Endothelial cell (in vitro differentiated cells): ENCODE data around the gene FGF19. TPM values are rescaled to one million over a fixed set of nuclear protein-coding genes. Genes with fewer than 3 reads are reported as not detected.

Source experiments
- DNase-seq: peaks from one replicate; pipeline ENCODE4 v3.0.0; 2021; ENCODE audit warnings: low spot score
- H3K27ac Mint-ChIP-seq: one replicate; pipeline ENCODE4 v1.8.0; 2021; ENCODE audit warnings: mixed read lengths, inconsistent platforms; ENCODE audit not compliant: unreplicated experiment
- H3K27me3 Mint-ChIP-seq: one replicate; pipeline ENCODE4 v1.8.0; 2021; ENCODE audit warnings: mild to moderate bottlenecking, moderate library complexity, mixed read lengths, inconsistent platforms; ENCODE audit not compliant: unreplicated experiment
- H3K36me3 Mint-ChIP-seq: one replicate; pipeline ENCODE4 v1.8.0; 2021; ENCODE audit warnings: mild to moderate bottlenecking, low read depth, mixed read lengths, inconsistent platforms; ENCODE audit not compliant: unreplicated experiment
- H3K4me1 Mint-ChIP-seq: one replicate; pipeline ENCODE4 v1.8.0; 2021; ENCODE audit warnings: mild to moderate bottlenecking, mixed read lengths, inconsistent platforms; ENCODE audit not compliant: unreplicated experiment
- H3K4me3 Mint-ChIP-seq: one replicate; pipeline ENCODE4 v1.8.0; 2021; ENCODE audit warnings: mild to moderate bottlenecking, mixed read lengths, inconsistent platforms; ENCODE audit not compliant: unreplicated experiment
- H3K9me3 Mint-ChIP-seq: one replicate; pipeline ENCODE4 v1.8.0; 2021; ENCODE audit warnings: mixed read lengths, inconsistent platforms; ENCODE audit not compliant: unreplicated experiment
- CTCF ChIP-seq: fragments of 200-600 bp; sonication (generic); IDR thresholded peaks from one replicate; pipeline ENCODE4 v1.5.0; 2021; ENCODE audit warnings: antibody characterized with exemption; ENCODE audit not compliant: unreplicated experiment
- total RNA-seq: library from RNA; stranded (reverse); fragmentation: NEBNext Ultra II Directional; extraction: Animal tissue kit (Norgen Biotek cat#: 25700); gene quantifications from one replicate; pipeline ENCODE4 v1.2.1, GENCODE V29; 2021; ENCODE audit not compliant: unreplicated experiment

FGF19 gene
- total RNA-seq, 1 donor from 2014 or later, result not detected

DNA sequence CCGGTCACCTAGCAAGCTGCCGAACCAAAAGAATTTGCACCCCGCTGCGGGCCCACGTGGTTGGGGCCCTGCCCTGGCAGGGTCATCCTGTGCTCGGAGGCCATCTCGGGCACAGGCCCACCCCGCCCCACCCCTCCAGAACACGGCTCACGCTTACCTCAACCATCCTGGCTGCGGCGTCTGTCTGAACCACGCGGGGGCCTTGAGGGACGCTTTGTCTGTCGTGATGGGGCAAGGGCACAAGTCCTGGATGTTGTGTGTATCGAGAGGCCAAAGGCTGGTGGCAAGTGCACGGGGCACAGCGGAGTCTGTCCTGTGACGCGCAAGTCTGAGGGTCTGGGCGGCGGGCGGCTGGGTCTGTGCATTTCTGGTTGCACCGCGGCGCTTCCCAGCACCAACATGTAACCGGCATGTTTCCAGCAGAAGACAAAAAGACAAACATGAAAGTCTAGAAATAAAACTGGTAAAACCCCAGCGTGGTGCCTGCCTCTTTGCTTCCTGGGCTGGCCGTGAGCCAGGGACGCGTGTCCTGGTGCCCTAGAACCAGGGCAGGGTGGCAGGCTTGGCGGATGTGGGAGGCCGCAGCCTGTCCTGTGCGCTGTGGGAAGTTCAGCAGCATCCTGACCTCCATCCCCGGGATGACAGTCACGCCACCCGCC lies 49.7 kb downstream of the FGF19 start:
- Mint-ChIP-seq H3K27ac (no peak overlapping the region), H3K9me3 (no peaks in the 10 kb centered on the region), H3K4me1 (peaks cover 10% of the 10 kb centered on the region), H3K4me3 (no peak overlapping the region), H3K27me3 (peaks cover 2% of the 10 kb centered on the region), H3K36me3 (no peaks in the 10 kb centered on the region)
- no peak for DNase-seq
- no peak for TF ChIP-seq CTCF

- DNase-seq, result no peak
- Mint-ChIP-seq H3K27ac (no peak overlapping the region), H3K36me3 (no peaks in the 10 kb centered on the region), H3K4me3 (no peak overlapping the region), H3K27me3 (no peaks in the 10 kb centered on the region), H3K4me1 (peaks cover 10% of the 10 kb centered on the region), H3K9me3 (no peaks in the 10 kb centered on the region)
- no peak for TF ChIP-seq CTCF
Observed at GRCh38 chr11:69653406-69653960, 50.3 kb downstream of the FGF19 start.

DNA sequence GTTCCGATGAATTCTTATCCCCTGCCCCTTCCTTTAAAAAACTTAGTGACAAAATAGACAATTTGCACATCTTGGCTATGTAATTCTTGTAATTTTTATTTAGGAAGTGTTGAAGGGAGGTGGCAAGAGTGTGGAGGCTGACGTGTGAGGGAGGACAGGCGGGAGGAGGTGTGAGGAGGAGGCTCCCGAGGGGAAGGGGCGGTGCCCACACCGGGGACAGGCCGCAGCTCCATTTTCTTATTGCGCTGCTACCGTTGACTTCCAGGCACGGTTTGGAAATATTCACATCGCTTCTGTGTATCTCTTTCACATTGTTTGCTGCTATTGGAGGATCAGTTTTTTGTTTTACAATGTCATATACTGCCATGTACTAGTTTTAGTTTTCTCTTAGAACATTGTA lies 50.8 kb downstream of the FGF19 start:
- Mint-ChIP-seq H3K27me3 (no peaks in the 10 kb centered on the region), H3K4me3 (no peak overlapping the region), H3K9me3 (no peaks in the 10 kb centered on the region), H3K4me1 (peaks cover 10% of the 10 kb centered on the region), H3K36me3 (no peaks in the 10 kb centered on the region), H3K27ac (no peak overlapping the region)
- TF ChIP-seq CTCF, result no peak
- no peak for DNase-seq

GRCh38 chr11:69651834-69652620 lies 51.8 kb downstream of the FGF19 start:
- H3K36me3 Mint-ChIP-seq, result no peaks in the 10 kb centered on the region
- H3K4me3 Mint-ChIP-seq, result no peak overlapping the region
- H3K27ac Mint-ChIP-seq, result no peak overlapping the region
- H3K9me3 Mint-ChIP-seq, result no peaks in the 10 kb centered on the region
- no peak for TF ChIP-seq CTCF
- H3K27me3 Mint-ChIP-seq, result no peaks in the 10 kb centered on the region
- no peak for DNase-seq
- H3K4me1 Mint-ChIP-seq, result peaks cover 6% of the 10 kb centered on the region

GRCh38 chr11:69650832-69651344 lies 52.9 kb downstream of the FGF19 start:
- TF ChIP-seq CTCF, result no peak
- Mint-ChIP-seq H3K4me1 (peaks cover 3% of the 10 kb centered on the region), H3K27ac (no peak overlapping the region), H3K9me3 (no peaks in the 10 kb centered on the region), H3K27me3 (no peaks in the 10 kb centered on the region), H3K4me3 (no peak overlapping the region), H3K36me3 (no peaks in the 10 kb centered on the region)
- DNase-seq, result no peak
